Activated effector memory CD4-positive, alpha-beta T cell treated with Interleukin-2 at 50 U/mL for 16 hours (primary cell): ENCODE data around the gene KCNJ16.
"Not testable (repeated sequence)": the region's sequence is repeated elsewhere in the genome, so short reads cannot be mapped to it uniquely, and the experiment has no call there.

Source experiments
- DNase-seq: peaks from one replicate; pipeline ENCODE4 v3.0.0-alpha.2; 2020

KCNJ16 gene

GRCh38 chr17:70074956-70075355 lies at the start of gene KCNJ16:
TSS of gene KCNJ16 (plus strand) at chr17:70075225. CDS start at chr17:70132088, 56,863 bp downstream.
- no peak for DNase-seq

- no peak for DNase-seq
Observed at GRCh38 chr17:70028397-70028796, 46.6 kb upstream of the KCNJ16 start.

- no peak for DNase-seq
Observed at GRCh38 chr17:70028978-70029767, 45.9 kb upstream of the KCNJ16 start.

- no peak for DNase-seq
Observed at GRCh38 chr17:70030371-70030770, 44.7 kb upstream of the KCNJ16 start.

DNA sequence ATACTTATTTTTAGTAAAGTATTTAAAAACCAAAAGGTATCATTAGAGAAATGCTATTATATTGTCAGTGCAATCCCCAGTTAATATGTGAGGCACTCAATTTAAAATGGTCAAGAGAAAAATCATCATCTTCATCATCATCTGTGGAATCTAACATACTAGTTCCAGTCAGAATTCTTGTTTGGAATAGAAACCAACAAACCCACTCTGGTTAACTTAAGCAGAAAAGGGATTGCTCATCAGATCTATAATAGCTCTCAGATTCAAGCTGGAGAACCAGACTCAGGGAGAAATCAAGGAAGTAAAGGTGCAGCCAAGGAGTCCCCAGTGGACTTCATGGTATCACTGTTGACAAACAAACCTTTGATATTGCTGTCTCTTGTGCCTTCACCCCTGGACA lies 43.7 kb upstream of the KCNJ16 start:
- DNase-seq, result no peak

GRCh38 chr17:70033165-70033564 lies 41.9 kb upstream of the KCNJ16 start:
- no peak for DNase-seq

GRCh38 chr17:70034158-70034557 lies 40.9 kb upstream of the KCNJ16 start:
- DNase-seq, result no peak

DNA sequence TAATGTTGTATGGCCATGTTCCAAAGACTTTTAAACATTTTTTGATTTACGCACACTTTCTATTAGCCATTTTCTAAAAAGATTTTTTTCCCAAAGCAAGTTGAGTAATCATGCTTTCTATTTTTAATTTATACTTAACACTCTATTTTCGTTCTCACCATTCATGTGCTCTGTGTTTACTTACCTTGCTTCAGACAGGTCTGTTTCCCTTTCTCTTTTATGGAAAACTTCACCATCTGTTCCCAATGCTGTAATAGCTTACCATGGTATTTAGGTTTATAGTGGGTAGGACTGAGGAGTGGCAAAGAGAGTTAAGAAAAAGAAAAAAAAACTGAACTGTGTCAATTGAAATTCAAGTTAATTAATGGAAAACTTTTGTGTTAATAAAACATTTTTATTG lies 37.5 kb upstream of the KCNJ16 start:
- DNase-seq, result no peak

DNA sequence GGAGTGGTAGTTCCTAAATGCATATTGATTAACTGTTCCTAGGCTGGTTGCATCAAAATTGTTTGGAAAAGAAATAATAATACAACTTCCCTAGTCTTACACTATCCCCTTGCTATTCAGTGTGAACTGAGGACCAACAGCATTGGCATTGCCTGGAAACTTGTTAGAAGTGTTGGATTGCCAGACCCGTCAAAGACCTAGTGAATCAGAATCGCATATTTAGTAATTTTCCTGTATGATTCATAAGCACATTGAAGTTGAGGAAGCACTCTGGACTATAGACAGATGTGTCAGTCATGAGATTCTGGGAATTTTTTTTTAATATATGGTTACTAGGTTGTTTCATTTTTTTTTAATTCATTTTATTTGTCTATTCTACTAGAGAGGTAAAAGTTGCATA lies 34.7 kb upstream of the KCNJ16 start:
- no peak for DNase-seq

GRCh38 chr17:70041061-70041460 lies 34.0 kb upstream of the KCNJ16 start:
- DNase-seq, result no peak

GRCh38 chr17:70041540-70041939 lies 33.5 kb upstream of the KCNJ16 start:
- DNase-seq, result no peak

DNA sequence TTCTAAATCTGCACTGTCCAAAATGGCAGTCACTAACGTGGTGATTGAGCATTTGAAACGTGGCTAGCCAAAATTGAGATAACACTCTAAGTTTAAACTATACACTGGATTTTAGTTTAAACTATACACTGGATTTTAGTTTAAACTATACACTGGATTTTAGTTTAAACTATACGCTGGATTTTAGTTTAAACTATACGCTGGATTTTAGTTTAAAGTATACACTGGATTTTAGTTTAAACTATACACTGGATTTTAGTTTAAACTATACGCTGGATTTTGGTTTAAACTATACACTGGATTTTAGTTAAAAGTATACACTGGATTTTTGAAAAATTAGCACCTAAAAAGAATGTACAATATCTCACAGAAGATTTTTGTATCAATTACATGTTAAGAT lies 29.2 kb upstream of the KCNJ16 start:
- DNase-seq, result not testable (repeated sequence)

- no peak for DNase-seq
Observed at GRCh38 chr17:70047619-70048419, 27.2 kb upstream of the KCNJ16 start.

GRCh38 chr17:70049801-70050591 lies 25.0 kb upstream of the KCNJ16 start:
- no peak for DNase-seq

- no peak for DNase-seq
Observed at GRCh38 chr17:70050931-70051330, 24.1 kb upstream of the KCNJ16 start.

DNA sequence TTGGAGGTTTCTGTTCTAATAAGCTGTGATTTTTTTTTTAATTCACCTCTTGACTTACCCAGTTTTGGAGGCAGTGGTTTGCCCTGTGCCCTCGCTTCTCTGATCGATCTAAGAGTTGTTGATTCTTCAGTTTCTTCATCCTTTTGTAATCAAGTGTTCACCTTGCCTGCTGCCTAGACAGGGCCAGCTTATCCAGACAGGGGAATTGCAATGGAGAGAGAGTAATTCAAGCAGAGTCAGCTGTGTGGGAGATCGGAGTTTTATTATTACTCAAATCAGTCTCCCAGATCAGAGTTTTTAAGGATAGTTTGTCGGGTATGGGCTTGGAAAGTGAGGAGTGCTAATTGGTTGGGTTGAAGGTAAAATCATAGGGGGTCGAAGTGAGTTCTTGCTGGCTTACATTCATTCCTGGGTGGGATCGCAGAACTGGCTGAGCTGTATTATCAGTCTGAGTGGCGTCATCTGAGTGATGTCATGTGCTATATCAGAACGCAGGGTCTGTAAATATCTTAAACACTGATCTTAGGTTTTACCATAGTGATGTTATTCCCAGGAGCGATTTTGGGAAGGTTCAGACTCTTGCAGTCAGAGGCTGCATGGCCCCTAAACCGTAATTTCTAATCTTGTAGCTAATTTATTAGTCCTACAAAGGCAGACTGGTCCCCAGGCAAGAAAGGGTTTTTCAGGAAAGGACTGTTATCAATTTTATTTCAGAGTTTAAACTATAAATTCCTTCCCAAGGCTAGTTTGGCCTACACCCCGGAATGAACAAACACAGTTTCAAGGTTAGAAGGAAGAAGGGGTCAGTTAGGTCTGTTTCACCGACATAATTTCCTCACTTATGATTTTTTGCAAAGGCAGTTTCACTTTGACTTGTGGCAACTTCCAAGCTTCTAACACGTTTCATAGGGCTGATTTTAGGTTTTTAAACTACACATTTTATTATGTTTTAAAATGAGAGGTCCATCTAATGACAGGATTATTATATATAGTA lies 21.5 kb upstream of the KCNJ16 start:
- no peak for DNase-seq

GRCh38 chr17:70055000-70055399 lies 20.0 kb upstream of the KCNJ16 start:
- DNase-seq, result no peak

DNA sequence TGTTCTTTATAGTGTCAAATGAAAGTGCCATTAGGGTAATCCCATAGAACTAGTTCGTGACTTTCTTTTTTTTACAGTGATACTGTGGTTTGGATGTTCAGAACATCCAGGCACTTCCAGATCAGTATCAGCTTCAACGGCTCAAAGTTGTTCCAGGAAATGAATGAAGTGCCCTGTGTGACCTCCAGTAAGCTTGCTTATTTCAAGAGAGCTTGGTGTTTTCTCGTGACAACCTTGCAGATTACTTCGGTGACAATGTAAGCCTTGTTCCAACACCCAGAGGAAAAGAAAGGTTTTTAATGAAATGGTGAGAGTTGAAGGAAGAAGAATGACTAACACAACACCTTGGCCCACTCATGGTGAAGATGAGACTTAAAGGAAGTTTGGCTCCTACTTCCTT lies 16.0 kb upstream of the KCNJ16 start:
- no peak for DNase-seq

- DNase-seq, result no peak
Observed at GRCh38 chr17:70059649-70060048, 15.4 kb upstream of the KCNJ16 start.

GRCh38 chr17:70060415-70060814 lies 14.6 kb upstream of the KCNJ16 start:
- no peak for DNase-seq

- no peak for DNase-seq
Observed at GRCh38 chr17:70067134-70067533, 7.9 kb upstream of the KCNJ16 start.
